Stimulated activated CD4-positive, alpha-beta T cell treated with anti-CD3 and anti-CD28 coated beads, TNF-alpha, amount 100 ng/mL, for 1 hour (primary cell): ENCODE data around the gene NUP98.
"Not testable (repeated sequence)": the region's sequence is repeated elsewhere in the genome, so short reads cannot be mapped to it uniquely, and the experiment has no call there.

ENCODE experiments used
- DNase-seq, 3 donors: peaks; one replicate each; pipeline ENCODE4 v3.0.0-alpha.2; 2020; ENCODE audit warnings: low read depth in 3 of 3, low spot score in 1 of 3

Gene NUP98

GRCh38 chr11:3679077-3679476 lies 118.3 kb downstream of the NUP98 start:
- no peak for DNase-seq

- DNase-seq = no peak
Measured at GRCh38 chr11:3675971-3676370, 121.4 kb downstream of the NUP98 start.

- no peak for DNase-seq
Measured at GRCh38 chr11:3674189-3674588, 123.2 kb downstream of the NUP98 start.

- no peak for DNase-seq
Measured at GRCh38 chr11:3671334-3672254, 125.8 kb downstream of the NUP98 start, which contains the start of gene CHRNA10. Gene CHRNA10, minus strand, starts transcription at chr11:3671384. Its CDS starts 72 bp downstream, at chr11:3671312.

GRCh38 chr11:3669742-3670183 lies 127.6 kb downstream of the NUP98 start:
- no peak for DNase-seq

GRCh38 chr11:3669128-3669527 lies 128.2 kb downstream of the NUP98 start:
- no peak for DNase-seq

GRCh38 chr11:3667149-3668035 lies 130.0 kb downstream of the NUP98 start:
- DNase-seq = no peak

GRCh38 chr11:3666023-3666530 lies 131.3 kb downstream of the NUP98 start:
- no peak for DNase-seq

- no peak for DNase-seq
Measured at GRCh38 chr11:3665336-3666022, 131.9 kb downstream of the NUP98 start.

GRCh38 chr11:3664032-3664630 lies 133.2 kb downstream of the NUP98 start:
- no peak for DNase-seq

GRCh38 chr11:3662856-3663255 lies 134.5 kb downstream of the NUP98 start:
- no peak for DNase-seq

GRCh38 chr11:3660960-3661359 lies 136.4 kb downstream of the NUP98 start:
- no peak for DNase-seq

GRCh38 chr11:3659595-3660515 lies 137.5 kb downstream of the NUP98 start:
- no peak for DNase-seq

- DNase-seq = no peak
Measured at GRCh38 chr11:3658252-3658651, 139.1 kb downstream of the NUP98 start.

- not testable (repeated sequence) for DNase-seq
Measured at GRCh38 chr11:3657331-3657730, 140.0 kb downstream of the NUP98 start.

GRCh38 chr11:3655547-3655946 lies 141.8 kb downstream of the NUP98 start:
- no peak for DNase-seq

GRCh38 chr11:3652514-3652913 lies 144.8 kb downstream of the NUP98 start:
- DNase-seq = not testable (repeated sequence)

GRCh38 chr11:3649374-3649773 lies 148.0 kb downstream of the NUP98 start:
- not testable (repeated sequence) for DNase-seq

- DNase-seq = not testable (repeated sequence)
Measured at GRCh38 chr11:3648843-3649242, 148.5 kb downstream of the NUP98 start.
